Measurements from ENCODE around the gene ADCY3.

DNA sequence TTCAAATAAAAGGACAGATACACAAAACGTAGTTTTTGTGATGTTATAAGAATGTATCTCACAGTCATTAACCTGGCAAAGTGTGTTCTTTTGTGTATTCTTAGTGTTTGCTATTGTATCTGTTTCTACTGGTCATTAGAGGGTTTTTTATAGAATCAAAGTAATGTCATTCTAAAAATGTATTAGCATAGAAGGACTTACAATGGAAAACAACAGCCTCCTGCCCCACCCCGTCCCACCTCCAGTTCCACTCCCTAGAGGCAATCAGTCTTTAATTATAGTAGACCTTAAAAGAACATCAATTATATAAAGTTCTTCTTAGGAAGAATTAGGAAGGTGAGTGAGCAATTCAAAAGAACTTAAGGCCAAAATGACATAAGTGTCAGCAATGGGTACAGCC is 37.9 kb upstream of the ADCY3 start:
- no peak for TF ChIP-seq CTCF (IDR thresholded peaks at IDR 0.05 in 4 of 5, conservative IDR thresholded peaks at IDR 0.05 in 1 of 5)
- no peak for TF ChIP-seq POLR2A (IDR thresholded peaks at IDR 0.05)
